Femur (tissue), 1 donor: ENCODE data around the gene TMEM114.

ENCODE experiments used
- DNase-seq: peaks from one replicate; pipeline ENCODE4 v3.0.0-alpha.2; 2017

The TMEM114 gene

GRCh38 chr16:8589900-8590688 is at the start of gene TMEM114:
TSS of gene TMEM114 (minus strand) at chr16:8590511. CDS start at chr16:8589838, 673 bp downstream.
- DNase-seq: no peak

- no peak for DNase-seq
Observed at GRCh38 chr16:8639694-8640093, 49.4 kb upstream of the TMEM114 start.

- no peak for DNase-seq
Observed at GRCh38 chr16:8634991-8635736, 44.9 kb upstream of the TMEM114 start.

GRCh38 chr16:8632675-8633182 is 42.4 kb upstream of the TMEM114 start:
- DNase-seq: no peak

- no peak for DNase-seq
Observed at GRCh38 chr16:8631818-8632465, 41.6 kb upstream of the TMEM114 start.

- DNase-seq: no peak
Observed at GRCh38 chr16:8631373-8631772, 41.1 kb upstream of the TMEM114 start.

GRCh38 chr16:8630255-8630953 is 40.1 kb upstream of the TMEM114 start:
- no peak for DNase-seq

- no peak for DNase-seq
Observed at GRCh38 chr16:8628981-8629725, 38.8 kb upstream of the TMEM114 start.

GRCh38 chr16:8627456-8627855 is 37.1 kb upstream of the TMEM114 start:
- DNase-seq: no peak

- DNase-seq: no peak
Observed at GRCh38 chr16:8626946-8627345, 36.6 kb upstream of the TMEM114 start.

- DNase-seq: no peak
Observed at GRCh38 chr16:8625491-8626087, 35.3 kb upstream of the TMEM114 start.

GRCh38 chr16:8623634-8624033 is 33.3 kb upstream of the TMEM114 start:
- no peak for DNase-seq

GRCh38 chr16:8622315-8622656 is 32.0 kb upstream of the TMEM114 start:
- no peak for DNase-seq

GRCh38 chr16:8621572-8622314 is 31.4 kb upstream of the TMEM114 start, which contains the start of gene METTL22:
TSS of gene METTL22 (plus strand) at chr16:8621698. CDS start at chr16:8625666, 3,968 bp downstream.
- peak; percentile 94 for DNase-seq

GRCh38 chr16:8621222-8621571 is 30.9 kb upstream of the TMEM114 start:
- no peak for DNase-seq

GRCh38 chr16:8620535-8620934 is 30.2 kb upstream of the TMEM114 start:
- DNase-seq: no peak

- DNase-seq: no peak
Observed at GRCh38 chr16:8619671-8620370, 29.5 kb upstream of the TMEM114 start.

- no peak for DNase-seq
Observed at GRCh38 chr16:8614435-8615029, 24.2 kb upstream of the TMEM114 start.

GRCh38 chr16:8611886-8612600 is 21.7 kb upstream of the TMEM114 start:
- DNase-seq: no peak
